ENCODE measurements around the gene RNF5.
"Not testable (repeated sequence)": the region's sequence is repeated elsewhere in the genome, so short reads cannot be mapped to it uniquely, and the experiment has no call there.

The RNF5 gene

DNA sequence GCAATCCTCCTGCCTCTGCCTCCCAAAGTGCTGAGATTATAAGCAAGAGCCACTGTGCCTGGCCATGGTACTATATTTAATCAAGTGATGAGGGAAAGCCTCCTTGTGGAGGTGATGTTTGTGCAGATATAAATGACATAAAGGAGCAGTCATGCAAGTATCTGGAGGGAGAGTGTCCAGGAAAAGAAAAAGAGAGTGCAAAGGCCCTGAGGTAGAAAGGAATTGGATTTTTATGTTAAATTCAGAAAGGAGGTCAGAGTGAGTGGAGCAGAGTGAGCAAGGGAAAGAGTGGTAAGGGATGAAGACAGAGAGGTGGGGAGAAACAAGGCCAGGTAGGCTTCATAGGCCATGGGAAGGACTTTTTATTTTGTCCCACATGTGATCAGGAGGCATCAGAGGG is 40.8 kb upstream of the RNF5 start:
- TF ChIP-seq, protein P1, sequence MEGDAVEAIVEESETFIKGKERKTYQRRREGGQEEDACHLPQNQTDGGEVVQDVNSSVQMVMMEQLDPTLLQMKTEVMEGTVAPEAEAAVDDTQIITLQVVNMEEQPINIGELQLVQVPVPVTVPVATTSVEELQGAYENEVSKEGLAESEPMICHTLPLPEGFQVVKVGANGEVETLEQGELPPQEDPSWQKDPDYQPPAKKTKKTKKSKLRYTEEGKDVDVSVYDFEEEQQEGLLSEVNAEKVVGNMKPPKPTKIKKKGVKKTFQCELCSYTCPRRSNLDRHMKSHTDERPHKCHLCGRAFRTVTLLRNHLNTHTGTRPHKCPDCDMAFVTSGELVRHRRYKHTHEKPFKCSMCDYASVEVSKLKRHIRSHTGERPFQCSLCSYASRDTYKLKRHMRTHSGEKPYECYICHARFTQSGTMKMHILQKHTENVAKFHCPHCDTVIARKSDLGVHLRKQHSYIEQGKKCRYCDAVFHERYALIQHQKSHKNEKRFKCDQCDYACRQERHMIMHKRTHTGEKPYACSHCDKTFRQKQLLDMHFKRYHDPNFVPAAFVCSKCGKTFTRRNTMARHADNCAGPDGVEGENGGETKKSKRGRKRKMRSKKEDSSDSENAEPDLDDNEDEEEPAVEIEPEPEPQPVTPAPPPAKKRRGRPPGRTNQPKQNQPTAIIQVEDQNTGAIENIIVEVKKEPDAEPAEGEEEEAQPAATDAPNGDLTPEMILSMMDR (IDR thresholded peaks at IDR 0.05; ENCODE audit: low read length, missing control alignments): no peak
- DNase-seq (ENCODE audit: low read depth): no peak
- no peak overlapping the region for H3K4me3 ChIP-seq (replicated peaks; ENCODE audit: low read depth, low read length)

DNA sequence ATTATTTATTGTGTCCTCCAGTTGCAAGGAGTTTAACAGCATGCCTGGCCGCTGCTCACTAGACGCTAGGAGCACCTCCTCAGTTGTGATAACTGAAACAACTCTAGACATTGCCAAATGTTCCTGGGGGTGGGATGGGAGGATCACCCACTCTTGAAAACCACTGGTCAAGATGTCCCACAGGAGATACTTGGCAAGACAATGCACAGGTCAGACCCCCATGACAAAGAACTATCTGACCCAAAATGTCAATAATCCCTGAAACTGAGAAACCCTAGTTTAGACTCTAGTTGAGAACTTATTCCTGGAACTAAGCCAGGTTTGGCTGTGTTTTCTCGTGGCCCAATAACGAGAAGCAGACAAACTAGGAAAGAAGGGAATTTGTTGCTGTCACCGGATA is 38.6 kb upstream of the RNF5 start:
- no peak for DNase-seq (ENCODE audit: low read depth)
- H3K4me3 ChIP-seq (replicated peaks; ENCODE audit: low read depth, low read length): no peak overlapping the region

DNA sequence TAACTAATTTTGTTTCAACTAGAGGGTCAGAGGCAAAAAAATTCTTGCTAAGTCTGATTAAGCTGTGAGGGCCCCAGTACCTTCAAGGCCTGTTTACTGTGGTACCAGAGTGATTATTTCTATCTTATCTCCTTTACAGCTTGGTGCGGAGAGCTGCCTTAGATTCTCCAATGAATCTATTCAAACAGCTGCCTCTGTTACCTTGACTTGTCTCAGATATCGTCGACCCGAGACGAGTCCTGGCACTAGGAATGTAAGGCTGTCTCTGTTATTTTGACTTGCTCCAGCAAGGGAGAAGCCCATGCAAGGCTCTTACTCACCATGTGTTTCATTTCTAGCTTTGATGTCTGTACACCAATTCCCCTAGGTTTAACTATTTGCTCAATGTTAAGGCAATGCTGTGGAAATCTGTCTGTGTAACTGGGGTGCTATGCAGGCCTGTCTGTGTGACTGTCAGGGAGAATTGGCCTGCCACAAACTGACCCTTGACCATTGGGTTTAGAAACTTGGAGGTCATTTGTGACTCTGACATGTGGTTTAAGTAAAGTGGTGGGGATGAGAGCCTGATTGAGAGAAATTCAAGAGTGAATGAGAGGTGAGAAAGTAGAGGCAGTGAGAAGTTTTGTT is 37.7 kb upstream of the RNF5 start:
- TF ChIP-seq, protein P1 (IDR thresholded peaks at IDR 0.05; ENCODE audit: low read length, missing control alignments): no peak
- no peak overlapping the region for H3K4me3 ChIP-seq (replicated peaks; ENCODE audit: low read depth, low read length)
- no peak for DNase-seq (ENCODE audit: low read depth)

More for the DNA sequence above, 38.6 kb upstream of the RNF5 start:
- TF ChIP-seq, protein P1 (IDR thresholded peaks at IDR 0.05; ENCODE audit: low read length, missing control alignments): no peak

DNA sequence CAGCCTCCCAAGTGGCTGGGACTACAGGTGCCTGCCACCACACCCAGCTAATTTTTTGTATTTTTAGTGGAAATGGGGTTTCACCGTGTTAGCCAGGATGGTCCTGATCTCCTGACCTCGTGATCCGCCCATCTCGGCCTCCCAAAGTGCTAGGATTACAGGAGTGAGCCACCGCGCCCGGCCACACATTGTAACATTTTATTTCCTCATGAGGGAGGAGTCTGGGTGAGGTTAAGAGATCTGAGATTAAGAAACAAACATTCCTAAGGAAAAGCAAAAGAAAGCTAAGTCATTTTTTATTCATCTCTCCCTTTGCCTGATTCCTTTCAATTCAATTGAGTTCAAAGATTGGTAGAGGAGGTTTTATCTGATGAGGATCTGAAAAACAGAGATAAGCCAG is 34.0 kb upstream of the RNF5 start:
- DNase-seq (ENCODE audit: low read depth); H3K4me3 ChIP-seq (replicated peaks; ENCODE audit: low read depth, low read length): not testable (repeated sequence)

DNA sequence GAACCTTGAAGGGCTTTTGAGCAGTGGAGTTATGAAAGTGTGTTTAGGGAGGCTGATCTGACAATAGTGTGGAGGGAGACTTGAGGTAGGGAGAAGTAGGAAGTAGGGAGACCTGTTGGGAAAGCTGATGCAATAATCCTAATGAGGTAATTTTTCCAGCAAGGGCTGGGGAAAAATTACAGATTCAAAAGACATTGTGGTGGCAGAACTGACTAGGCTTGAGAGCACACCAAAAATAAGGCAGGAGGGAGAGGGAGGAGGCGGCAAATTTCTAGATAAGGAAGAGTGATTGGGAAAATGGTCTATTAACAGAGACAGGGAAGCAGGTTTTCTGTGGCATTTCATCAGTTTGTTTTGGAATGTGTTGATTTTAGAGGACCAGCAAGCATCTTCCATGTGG is 31.9 kb upstream of the RNF5 start:
- DNase-seq (ENCODE audit: low read depth): no peak
- H3K4me3 ChIP-seq (replicated peaks; ENCODE audit: low read depth, low read length): no peak overlapping the region
- TF ChIP-seq, protein P1 (IDR thresholded peaks at IDR 0.05; ENCODE audit: low read length, missing control alignments): no peak

DNA sequence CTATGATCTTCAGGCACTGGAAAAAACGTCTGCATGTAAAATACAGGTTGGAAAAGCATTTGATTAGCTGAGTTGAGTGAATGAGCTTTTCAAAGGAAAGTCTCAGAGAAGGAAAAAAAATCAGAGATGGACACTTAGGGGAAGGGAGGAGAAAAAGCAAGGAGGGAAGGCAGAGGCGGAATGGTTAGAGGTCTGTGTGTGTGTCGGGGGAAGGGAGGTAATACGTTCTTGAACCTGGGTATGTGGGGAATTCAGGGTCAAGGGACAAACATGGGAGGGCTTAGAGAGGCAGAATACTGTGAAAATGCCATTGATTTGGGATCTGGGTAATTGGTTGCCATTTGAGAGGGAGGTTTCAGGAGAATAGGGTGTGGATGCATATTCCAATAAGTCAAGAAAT is 31.5 kb upstream of the RNF5 start:
- no peak for DNase-seq (ENCODE audit: low read depth)
- TF ChIP-seq, protein P1 (IDR thresholded peaks at IDR 0.05; ENCODE audit: low read length, missing control alignments): no peak
- H3K4me3 ChIP-seq (replicated peaks; ENCODE audit: low read depth, low read length): no peak overlapping the region

DNA sequence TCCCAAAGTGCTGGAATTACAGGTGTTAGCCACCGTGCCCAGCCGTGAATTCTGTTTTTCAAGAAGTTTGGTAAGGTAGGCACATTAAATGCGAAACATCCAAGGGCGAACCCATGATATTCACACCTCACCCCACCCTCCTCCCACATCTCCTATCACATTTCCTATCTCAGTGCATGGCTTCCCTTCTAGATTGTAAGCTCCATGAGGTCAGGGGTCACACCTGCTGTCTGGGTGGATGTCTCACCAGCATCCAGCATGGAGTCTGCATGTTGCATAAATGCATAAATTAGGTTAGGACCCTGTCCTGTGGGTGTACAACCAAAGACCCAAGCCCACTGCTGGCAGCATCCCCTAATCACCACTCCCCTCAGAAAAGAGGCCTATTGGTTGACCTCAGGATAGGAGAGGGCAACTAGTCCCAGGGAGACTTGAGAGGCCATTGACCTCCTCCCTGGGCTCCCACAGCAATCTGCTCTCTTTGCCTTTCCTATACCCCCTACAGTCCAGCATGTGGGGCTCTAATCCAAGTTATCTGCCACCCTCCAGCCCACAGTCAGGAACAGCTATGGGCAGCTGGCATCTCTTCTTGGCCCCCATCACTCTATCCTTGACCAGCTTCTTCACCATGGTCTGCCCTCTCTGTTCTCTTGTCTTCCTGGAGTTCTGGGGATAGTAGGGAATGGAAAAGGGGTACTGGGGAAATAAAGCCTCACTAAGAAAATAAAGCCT is 30.6 kb upstream of the RNF5 start:
- TF ChIP-seq, protein P1 (IDR thresholded peaks at IDR 0.05; ENCODE audit: low read length, missing control alignments): no peak
- H3K4me3 ChIP-seq (replicated peaks; ENCODE audit: low read depth, low read length): no peak overlapping the region
- DNase-seq (ENCODE audit: low read depth): no peak
